GM18511 (cell line): Measurements from ENCODE around the gene SMOC2.

Experiments used
- ATAC-seq: cut with Tn5 transposase; IDR thresholded peaks from one replicate; pipeline ENCODE4 v1.9.1; 2021; ENCODE audit warnings: mild to moderate bottlenecking, moderate library complexity; ENCODE audit not compliant: unreplicated experiment

The SMOC2 gene

GRCh38 chr6:168475188-168476013 is 34.4 kb downstream of the SMOC2 start:
- ATAC-seq: no peak

DNA sequence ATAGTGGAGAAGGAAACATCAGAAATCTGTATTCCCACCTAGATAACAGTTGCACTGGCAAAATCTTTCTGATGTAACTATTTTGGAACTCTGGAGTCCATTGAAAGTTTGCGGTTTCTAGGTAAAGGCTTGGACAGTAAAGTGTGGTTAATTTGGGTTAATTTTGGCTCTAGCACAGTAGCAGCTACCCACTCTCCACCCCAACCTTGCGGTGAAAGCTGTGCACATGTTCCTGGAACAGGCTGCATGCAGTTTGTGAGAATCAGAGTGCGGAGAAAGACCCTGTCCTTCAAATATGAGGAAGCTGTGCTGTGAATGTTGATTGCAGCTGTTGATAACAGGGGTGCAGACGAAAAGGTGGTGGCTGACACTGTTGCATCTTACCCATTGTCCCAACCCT is 38.4 kb downstream of the SMOC2 start:
- ATAC-seq: no peak

DNA sequence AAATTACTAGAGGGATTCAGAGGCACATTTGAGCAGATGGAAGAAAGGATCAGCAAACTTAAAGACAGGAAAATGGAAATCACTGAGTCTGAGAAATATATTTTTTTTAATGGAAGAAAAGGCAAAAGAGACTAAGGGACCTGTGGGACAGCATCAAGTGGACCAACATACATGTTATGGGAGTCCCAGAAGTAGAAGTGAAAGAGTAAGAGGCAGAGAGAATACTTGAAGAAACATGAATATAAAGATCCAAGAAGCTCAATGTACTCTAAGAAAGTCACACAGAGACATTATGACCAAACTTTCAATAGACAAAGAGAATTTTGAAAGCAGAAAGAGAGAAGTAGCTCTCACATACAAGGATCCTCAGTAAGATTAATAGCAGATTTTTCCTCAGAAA is 39.5 kb downstream of the SMOC2 start:
- ATAC-seq: no peak

- no peak for ATAC-seq
These were observed 44.8 kb downstream of the SMOC2 start for GRCh38 chr6:168485818-168486217.

DNA sequence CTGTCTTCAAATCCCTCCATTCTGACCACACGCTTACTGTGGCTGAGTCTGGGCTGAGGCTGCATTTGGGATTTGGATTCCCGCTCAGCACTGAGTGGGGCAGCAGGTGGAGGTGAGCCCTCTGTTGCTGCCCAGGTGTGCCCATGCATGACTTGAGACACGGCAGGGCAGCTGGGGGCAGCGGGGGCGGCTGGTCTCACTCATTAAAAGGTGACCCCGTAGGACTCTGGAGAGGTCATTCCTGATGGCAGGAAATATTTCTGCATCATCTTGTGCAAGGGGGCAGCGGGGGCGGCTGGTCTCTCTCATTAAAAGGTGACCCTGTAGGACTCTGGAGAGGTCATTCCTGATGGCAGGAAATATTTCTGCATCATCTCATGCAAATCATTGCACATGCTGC is 49.8 kb downstream of the SMOC2 start:
- no peak for ATAC-seq

GRCh38 chr6:168493976-168494375 is 53.0 kb downstream of the SMOC2 start:
- no peak for ATAC-seq

GRCh38 chr6:168494726-168495125 is 53.7 kb downstream of the SMOC2 start:
- no peak for ATAC-seq

- ATAC-seq: no peak
These were observed 54.1 kb downstream of the SMOC2 start for GRCh38 chr6:168495133-168495532.

GRCh38 chr6:168495636-168496035 is 54.7 kb downstream of the SMOC2 start:
- no peak for ATAC-seq

DNA sequence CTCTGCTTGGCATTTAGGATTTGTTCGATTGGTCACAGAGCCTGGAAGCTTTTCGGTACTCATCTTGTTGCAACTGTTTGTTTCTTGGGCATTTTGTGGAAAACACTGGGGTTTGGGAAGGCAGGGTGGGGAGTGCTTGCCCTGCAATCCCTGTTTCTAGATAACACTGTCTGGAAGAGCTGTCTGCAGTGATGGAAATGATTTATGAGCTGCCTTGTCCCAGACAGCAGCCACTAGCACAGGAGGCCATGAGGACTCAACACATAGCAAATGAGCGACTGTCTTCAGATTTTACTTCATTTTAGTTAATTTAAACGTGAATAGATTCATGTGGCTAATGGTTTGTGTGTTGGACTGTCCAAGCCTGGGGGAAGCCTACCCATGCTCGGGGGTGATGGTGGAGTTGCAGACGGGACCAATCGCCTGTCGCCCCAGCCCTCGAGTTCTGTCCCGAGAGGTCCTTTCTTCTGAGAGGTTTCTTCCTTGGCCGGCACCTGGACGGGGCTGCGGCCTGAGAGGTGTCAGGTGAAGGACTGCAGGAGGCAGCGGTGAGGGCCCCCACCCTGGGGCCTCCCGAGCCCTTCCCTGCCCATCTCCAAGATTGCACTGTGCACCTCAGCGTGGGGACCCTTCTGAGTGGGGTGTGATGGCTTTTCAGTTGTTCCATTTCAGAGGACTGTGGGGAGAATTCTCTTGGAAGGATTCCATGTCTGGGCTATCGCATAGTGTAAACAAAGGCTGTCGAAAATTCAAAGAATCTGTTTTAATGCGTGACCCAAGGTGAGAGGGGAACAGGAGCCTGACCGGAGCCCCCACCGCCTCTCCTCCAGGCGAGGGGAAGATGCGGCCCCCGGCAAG is 55.4 kb downstream of the SMOC2 start:
- ATAC-seq: no peak

DNA sequence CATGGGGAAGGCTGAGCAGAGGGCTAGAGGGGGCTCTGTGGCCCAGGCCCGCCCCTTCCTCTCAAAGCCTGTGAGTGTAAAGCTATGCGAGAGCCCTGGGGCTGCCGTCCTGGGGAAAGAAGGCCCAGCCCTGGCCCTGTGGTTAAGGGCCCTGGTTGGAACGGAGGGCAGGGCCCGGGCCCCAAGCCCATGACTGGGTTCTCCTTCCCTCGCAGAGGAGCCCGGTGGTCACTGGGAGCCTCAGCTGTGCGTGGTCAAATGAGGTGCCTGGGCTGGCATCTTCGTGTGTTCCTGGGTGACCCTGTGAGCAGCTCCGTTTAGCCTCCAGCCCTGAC is 56.0 kb downstream of the SMOC2 start:
- no peak for ATAC-seq

GRCh38 chr6:168497381-168497780 is 56.4 kb downstream of the SMOC2 start:
- no peak for ATAC-seq

GRCh38 chr6:168498161-168498843 is 57.3 kb downstream of the SMOC2 start:
- ATAC-seq: no peak

DNA sequence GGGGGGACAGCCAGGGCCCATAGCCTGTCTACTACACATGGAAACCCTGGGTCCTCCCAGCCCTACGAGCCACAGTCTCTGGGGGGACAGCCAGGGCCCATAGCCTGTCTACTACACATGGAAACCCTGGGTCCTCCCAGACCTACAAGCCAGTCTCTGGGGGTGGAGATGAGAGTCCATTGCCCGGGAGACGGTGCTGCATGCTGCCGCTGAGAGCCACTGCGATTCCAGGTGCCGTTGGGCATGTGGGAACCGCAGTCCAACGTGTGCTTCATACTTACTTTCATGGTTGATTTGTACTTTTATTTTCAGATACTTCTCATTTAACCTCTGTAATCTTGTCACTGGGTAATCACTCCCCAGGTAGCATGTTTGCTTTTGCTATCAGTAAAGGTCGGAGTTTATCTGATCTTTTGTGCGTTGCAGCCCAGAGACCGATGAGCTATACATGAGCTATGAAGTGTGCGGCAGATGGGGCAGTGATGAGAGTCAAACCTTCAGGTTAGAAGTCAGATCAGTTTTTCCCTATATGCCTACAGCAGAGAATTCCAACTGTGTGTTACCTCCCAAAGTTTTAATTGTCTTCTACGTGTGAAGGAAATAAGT is 58.2 kb downstream of the SMOC2 start:
- ATAC-seq: no peak

DNA sequence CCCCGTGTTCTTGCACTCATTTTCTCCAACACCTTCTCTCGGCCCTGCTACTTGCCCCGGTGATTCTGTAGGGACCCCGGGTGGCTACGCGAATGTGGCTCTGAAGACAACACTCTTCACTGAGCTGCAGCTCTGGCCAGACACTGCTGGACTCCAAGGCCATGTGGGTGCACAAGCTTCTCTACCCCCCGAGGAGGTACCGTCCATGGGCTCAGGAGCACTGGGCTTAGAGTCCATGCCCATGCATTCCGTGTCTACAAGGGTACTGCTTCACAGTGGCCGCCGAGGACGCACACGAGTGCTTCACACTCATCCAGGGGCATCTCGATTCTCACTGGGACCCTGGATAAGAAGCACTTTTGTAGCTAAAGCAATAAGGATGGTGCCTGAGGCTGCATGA is 59.5 kb downstream of the SMOC2 start:
- ATAC-seq: no peak

GRCh38 chr6:168501561-168501960 is 60.6 kb downstream of the SMOC2 start:
- ATAC-seq: no peak

GRCh38 chr6:168504366-168504765 is 63.4 kb downstream of the SMOC2 start:
- ATAC-seq: no peak

- ATAC-seq: no peak
These were observed 65.5 kb downstream of the SMOC2 start for GRCh38 chr6:168506460-168506859.

- no peak for ATAC-seq
These were observed 66.3 kb downstream of the SMOC2 start for GRCh38 chr6:168507297-168507696.

GRCh38 chr6:168507730-168508129 is 66.7 kb downstream of the SMOC2 start:
- no peak for ATAC-seq

DNA sequence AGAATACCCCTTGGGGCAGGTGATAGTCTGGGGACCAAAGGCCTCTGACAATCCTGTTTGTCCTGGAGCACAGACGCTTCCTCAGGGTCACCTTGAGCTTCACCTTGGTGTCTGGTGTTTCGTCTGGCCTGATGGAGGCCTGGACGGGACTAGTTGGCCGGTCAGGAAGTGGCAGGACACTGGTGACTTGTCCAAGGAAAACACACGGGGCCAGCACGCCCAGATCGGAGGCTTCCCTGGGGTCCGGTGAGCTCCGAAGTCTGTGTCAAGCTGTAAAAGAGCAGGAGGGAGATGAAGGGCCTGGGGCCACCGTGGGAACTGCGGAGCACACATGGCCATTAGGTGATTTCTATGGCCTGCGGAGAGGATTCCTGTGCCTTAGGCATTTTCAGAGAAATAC is 67.9 kb downstream of the SMOC2 start:
- ATAC-seq: no peak
